ENCODE measurements around the gene FBXL7.

The FBXL7 gene

GRCh38 chr5:15538516-15538915, 38.5 kb downstream of the FBXL7 start:
- no peak for DNase-seq

GRCh38 chr5:15539951-15540350, 40.0 kb downstream of the FBXL7 start:
- DNase-seq, result no peak

- peak in 1 of 56 donors; percentile 27 for DNase-seq
These were observed 44.1 kb downstream of the FBXL7 start for GRCh38 chr5:15544039-15544438.

- DNase-seq, result no peak
These were observed 45.1 kb downstream of the FBXL7 start for GRCh38 chr5:15545082-15545481.

- DNase-seq, result no peak
These were observed 47.4 kb downstream of the FBXL7 start for GRCh38 chr5:15547261-15547839.

GRCh38 chr5:15549961-15550360, 50.0 kb downstream of the FBXL7 start:
- DNase-seq, result no peak

GRCh38 chr5:15550502-15551112, 50.6 kb downstream of the FBXL7 start:
- DNase-seq, result no peak

GRCh38 chr5:15551113-15551504, 51.1 kb downstream of the FBXL7 start:
- no peak for DNase-seq

GRCh38 chr5:15554542-15554941, 54.6 kb downstream of the FBXL7 start:
- DNase-seq, result no peak

- DNase-seq, result no peak
These were observed 55.2 kb downstream of the FBXL7 start for GRCh38 chr5:15555176-15555575.

- DNase-seq, result no peak
These were observed 58.3 kb downstream of the FBXL7 start for GRCh38 chr5:15558240-15558639.

GRCh38 chr5:15558681-15559080, 58.7 kb downstream of the FBXL7 start:
- DNase-seq, result no peak

- no peak for DNase-seq
These were observed 60.4 kb downstream of the FBXL7 start for GRCh38 chr5:15560421-15560820.

- no peak for DNase-seq
These were observed 64.5 kb downstream of the FBXL7 start for GRCh38 chr5:15564523-15564922.

GRCh38 chr5:15564957-15565356, 65.0 kb downstream of the FBXL7 start:
- DNase-seq, result no peak

GRCh38 chr5:15566306-15566705, 66.3 kb downstream of the FBXL7 start:
- no peak for DNase-seq

GRCh38 chr5:15566789-15567188, 66.8 kb downstream of the FBXL7 start:
- DNase-seq, result no peak

- no peak for DNase-seq
These were observed 70.5 kb downstream of the FBXL7 start for GRCh38 chr5:15570491-15570890.

- DNase-seq, result no peak
These were observed 71.1 kb downstream of the FBXL7 start for GRCh38 chr5:15571081-15571480.

GRCh38 chr5:15571618-15572017, 71.6 kb downstream of the FBXL7 start:
- no peak for DNase-seq

- no peak for DNase-seq
These were observed 73.6 kb downstream of the FBXL7 start for GRCh38 chr5:15573590-15573989.

- no peak for DNase-seq
These were observed 74.1 kb downstream of the FBXL7 start for GRCh38 chr5:15574128-15574527.

- peak in 1 of 56 donors; percentile 5 for DNase-seq
These were observed 74.9 kb downstream of the FBXL7 start for GRCh38 chr5:15574806-15575325.

Data from amygdala (tissue), 56 donors.